ENCODE data around the gene CD247.

DNA sequence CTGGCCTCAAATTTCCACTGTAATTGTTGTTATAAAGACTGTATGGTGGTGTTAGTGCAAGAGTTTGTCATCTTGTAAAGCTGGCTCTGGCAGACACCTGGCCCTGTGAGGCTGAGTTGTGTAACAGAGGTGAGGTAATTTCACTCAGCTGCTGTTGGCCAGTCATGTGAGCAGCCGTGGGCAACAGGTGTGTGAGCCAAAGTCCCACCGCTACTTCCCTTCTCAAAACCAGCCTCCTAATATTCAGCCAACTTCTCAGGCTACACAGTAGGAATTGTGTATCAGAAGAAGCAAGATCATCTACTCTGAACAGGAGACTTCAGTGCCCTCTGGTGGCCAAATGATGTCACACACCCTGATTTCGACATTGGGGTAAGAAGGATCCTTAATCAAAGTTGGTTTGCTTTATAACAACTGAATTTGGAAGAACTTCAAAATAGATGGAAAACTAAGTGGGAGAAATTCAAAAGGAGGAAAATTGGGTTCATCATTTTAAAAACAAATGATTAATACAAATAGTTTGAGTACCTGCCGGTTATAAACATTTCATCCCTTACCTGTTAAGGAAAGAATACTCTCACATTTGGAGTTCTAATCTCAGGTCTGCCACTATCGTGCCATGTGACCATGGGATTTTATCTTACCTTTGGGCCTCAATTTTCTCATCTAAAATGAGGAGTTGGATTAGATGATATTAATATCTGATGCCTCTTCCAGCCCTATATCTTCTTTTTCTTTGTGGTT is 37.8 kb upstream of the CD247 start:
- TF ChIP-seq, protein P1, sequence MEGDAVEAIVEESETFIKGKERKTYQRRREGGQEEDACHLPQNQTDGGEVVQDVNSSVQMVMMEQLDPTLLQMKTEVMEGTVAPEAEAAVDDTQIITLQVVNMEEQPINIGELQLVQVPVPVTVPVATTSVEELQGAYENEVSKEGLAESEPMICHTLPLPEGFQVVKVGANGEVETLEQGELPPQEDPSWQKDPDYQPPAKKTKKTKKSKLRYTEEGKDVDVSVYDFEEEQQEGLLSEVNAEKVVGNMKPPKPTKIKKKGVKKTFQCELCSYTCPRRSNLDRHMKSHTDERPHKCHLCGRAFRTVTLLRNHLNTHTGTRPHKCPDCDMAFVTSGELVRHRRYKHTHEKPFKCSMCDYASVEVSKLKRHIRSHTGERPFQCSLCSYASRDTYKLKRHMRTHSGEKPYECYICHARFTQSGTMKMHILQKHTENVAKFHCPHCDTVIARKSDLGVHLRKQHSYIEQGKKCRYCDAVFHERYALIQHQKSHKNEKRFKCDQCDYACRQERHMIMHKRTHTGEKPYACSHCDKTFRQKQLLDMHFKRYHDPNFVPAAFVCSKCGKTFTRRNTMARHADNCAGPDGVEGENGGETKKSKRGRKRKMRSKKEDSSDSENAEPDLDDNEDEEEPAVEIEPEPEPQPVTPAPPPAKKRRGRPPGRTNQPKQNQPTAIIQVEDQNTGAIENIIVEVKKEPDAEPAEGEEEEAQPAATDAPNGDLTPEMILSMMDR (conservative IDR thresholded peaks at IDR 0.05; ENCODE audit: low read depth, low read length) = peak; percentile 97
- no peak for TF ChIP-seq EZH2phosphoT487 (IDR thresholded peaks at IDR 0.05; ENCODE audit: borderline replicate concordance, low read length)
